Measurements from ENCODE around the gene RAD51B. TPM values are rescaled to one million over a fixed set of nuclear protein-coding genes. Genes with fewer than 3 reads are reported as not detected.

The RAD51B gene
- total RNA-seq, 1 experiment from 2014 or later: 10.8 TPM

GRCh38 chr14:68503186-68503825, 683.7 kb downstream of the RAD51B start:
- no TSS peak for BruUV-seq (replicated peaks)
- H3K4me3 ChIP-seq (ENCODE audit: low read length): no peak overlapping the region
- peaks cover 20% of the 10 kb centered on the region for H3K4me1 ChIP-seq (ENCODE audit: insufficient read depth, low read length)
- H3K9me3 ChIP-seq (ENCODE audit: low read length): no peaks in the 10 kb centered on the region
- no peaks in the 10 kb centered on the region for H3K79me2 ChIP-seq (ENCODE audit: low read length)
- H3K9ac ChIP-seq (ENCODE audit: low read length): no peak overlapping the region
- no peaks in the 10 kb centered on the region for H3K27me3 ChIP-seq (ENCODE audit: low read length)
- ChIA-PET CTCF (no interaction called here), POLR2A (ENCODE audit: unreplicated experiment) (interaction anchor here (0.6 kb wide), 1 partner anchor 290 kb away, joined by 4 read pairs; no protein-coding TSS in a partner anchor)
- TF ChIP-seq CTCF (conservative IDR thresholded peaks at IDR 0.05; ENCODE audit: low read depth, low read length) (no peak), EZH2phosphoT487 (IDR thresholded peaks at IDR 0.05; ENCODE audit: borderline replicate concordance, low read length) (no peak)
- no peaks in the 10 kb centered on the region for H3K9me2 ChIP-seq (replicated peaks; ENCODE audit: low read length)
- DNase-seq: no peak
- H3F3A ChIP-seq (ENCODE audit: low read length, unreplicated experiment): no peaks in the 10 kb centered on the region
- no peak overlapping the region for H3K4me2 ChIP-seq (ENCODE audit: low read length)
- no peaks in the 10 kb centered on the region for H4K20me1 ChIP-seq (ENCODE audit: low read length)
- H2AFZ ChIP-seq (ENCODE audit: low read length): no peak overlapping the region
- H3K36me3 ChIP-seq (ENCODE audit: low read depth, low read length): no peaks in the 10 kb centered on the region
- H3K27ac ChIP-seq (ENCODE audit: low read length): no peak overlapping the region
- no peak for ATAC-seq
- intact Hi-C loops (cut with micrococcal nuclease): no loop called here

GRCh38 chr14:68504861-68505260, 685.3 kb downstream of the RAD51B start:
- intact Hi-C loops (cut with micrococcal nuclease): loop anchor here (5.0 kb wide), 2 partner anchors 192 to 198 kb away; no protein-coding TSS in a partner anchor
- Histone ChIP-seq H2AFZ (ENCODE audit: low read length) (no peak overlapping the region), H3K9ac (ENCODE audit: low read length) (no peak overlapping the region), H3F3A (ENCODE audit: low read length, unreplicated experiment) (no peaks in the 10 kb centered on the region), H3K27me3 (ENCODE audit: low read length) (no peaks in the 10 kb centered on the region), H3K9me3 (ENCODE audit: low read length) (no peaks in the 10 kb centered on the region), H3K4me3 (ENCODE audit: low read length) (no peak overlapping the region), H3K4me1 (ENCODE audit: insufficient read depth, low read length) (peaks cover 20% of the 10 kb centered on the region), H3K27ac (ENCODE audit: low read length) (no peak overlapping the region), H4K20me1 (ENCODE audit: low read length) (no peaks in the 10 kb centered on the region), H3K36me3 (ENCODE audit: low read depth, low read length) (no peaks in the 10 kb centered on the region), H3K79me2 (ENCODE audit: low read length) (no peaks in the 10 kb centered on the region), H3K4me2 (ENCODE audit: low read length) (no peak overlapping the region), H3K9me2 (replicated peaks; ENCODE audit: low read length) (no peaks in the 10 kb centered on the region)
- no peak for ATAC-seq
- TF ChIP-seq CTCF (conservative IDR thresholded peaks at IDR 0.05; ENCODE audit: low read depth, low read length): no peak
- no peak for TF ChIP-seq EZH2 (IDR thresholded peaks at IDR 0.05; ENCODE audit: low read length, unreplicated experiment)
- no peak for TF ChIP-seq EZH2phosphoT487 (IDR thresholded peaks at IDR 0.05; ENCODE audit: borderline replicate concordance, low read length)
- CTCF ChIA-PET: no interaction called here
- no peak for DNase-seq
- BruUV-seq (replicated peaks): no TSS peak
- POLR2A ChIA-PET (ENCODE audit: unreplicated experiment): no interaction called here

- H3F3A ChIP-seq (ENCODE audit: low read length, unreplicated experiment): no peaks in the 10 kb centered on the region
- no peaks in the 10 kb centered on the region for H3K9me3 ChIP-seq (ENCODE audit: low read length)
- no peaks in the 10 kb centered on the region for H3K9me2 ChIP-seq (replicated peaks; ENCODE audit: low read length)
- H3K4me3 ChIP-seq (ENCODE audit: low read length): no peak overlapping the region
- H3K79me2 ChIP-seq (ENCODE audit: low read length): no peaks in the 10 kb centered on the region
- TF ChIP-seq CTCF (conservative IDR thresholded peaks at IDR 0.05; ENCODE audit: low read depth, low read length) (no peak), EZH2phosphoT487 (IDR thresholded peaks at IDR 0.05; ENCODE audit: borderline replicate concordance, low read length) (no peak), EZH2 (IDR thresholded peaks at IDR 0.05; ENCODE audit: low read length, unreplicated experiment) (no peak)
- ChIA-PET CTCF (interaction anchor here (0.6 to 1.2 kb wide), 5 partner anchors 93 to 311 kb away, joined by 3 to 5 read pairs (median 3); no protein-coding TSS in a partner anchor), POLR2A (ENCODE audit: unreplicated experiment) (interaction anchor here (0.6 to 1.7 kb wide), 10 partner anchors 28 to 287 kb away, joined by 3 to 12 read pairs (median 4); partner anchors contain the start of gene ZFP36L1)
- DNase-seq: peak; percentile 71
- no peaks in the 10 kb centered on the region for H3K36me3 ChIP-seq (ENCODE audit: low read depth, low read length)
- peak overlapping the region; percentile 25 for H3K9ac ChIP-seq (ENCODE audit: low read length)
- H3K27ac ChIP-seq (ENCODE audit: low read length): peak overlapping the region; percentile 68
- TSS peak; percentile 51 for BruUV-seq (replicated peaks)
- H3K4me1 ChIP-seq (ENCODE audit: insufficient read depth, low read length): peaks cover 20% of the 10 kb centered on the region
- H2AFZ ChIP-seq (ENCODE audit: low read length): peak overlapping the region; percentile 71
- ATAC-seq: peak; percentile 72
- no peaks in the 10 kb centered on the region for H3K27me3 ChIP-seq (ENCODE audit: low read length)
- intact Hi-C loops (cut with micrococcal nuclease): loop anchor here (1.0 to 5.0 kb wide), 10 partner anchors 39 to 571 kb away; partner anchors contain the start of gene ZFP36L1
- H4K20me1 ChIP-seq (ENCODE audit: low read length): no peaks in the 10 kb centered on the region
- H3K4me2 ChIP-seq (ENCODE audit: low read length): peak overlapping the region; percentile 46
These were observed 686.6 kb downstream of the RAD51B start for GRCh38 chr14:68506021-68506644.

All from PC-3 (cell line).